Smooth muscle cell (in vitro differentiated cells): ENCODE data around the gene MAGI2. TPM values are rescaled to one million over a fixed set of nuclear protein-coding genes. Genes with fewer than 3 reads are reported as not detected.

ENCODE experiments used
- DNase-seq: peaks from one replicate; lab custom pipeline; 2025; ENCODE audit not compliant: unreplicated experiment; lab: John Stamatoyannopoulos, UW
- H2AFZ ChIP-seq: fragments of 200-600 bp; sonication (generic); 2 replicates; pipeline ENCODE4 v1.6.0; 2016; ENCODE audit warnings: antibody characterized with exemption, low read depth, mild to moderate bottlenecking
- H3F3A ChIP-seq: fragments of 200-600 bp; sonication (generic); 2 replicates; pipeline ENCODE4 v1.6.0; 2017; ENCODE audit warnings: antibody characterized with exemption, low read depth
- H3K27ac ChIP-seq: fragments of 200-600 bp; sonication (generic); 2 replicates; pipeline ENCODE4 v1.5.1; 2016; ENCODE audit warnings: low read depth, mild to moderate bottlenecking
- H3K27me3 ChIP-seq: fragments of 200-600 bp; sonication (generic); 2 replicates; pipeline ENCODE4 v1.6.1; 2016; ENCODE audit warnings: low read depth, mild to moderate bottlenecking
- H3K36me3 ChIP-seq: fragments of 200-600 bp; sonication (generic); 2 replicates; pipeline ENCODE4 v1.5.1; 2016; ENCODE audit warnings: low read depth
- H3K4me1 ChIP-seq: fragments of 200-600 bp; sonication (generic); 2 replicates; pipeline ENCODE4 v1.5.1; 2016; ENCODE audit warnings: low read depth
- H3K4me2 ChIP-seq: fragments of 200-600 bp; sonication (generic); 2 replicates; pipeline ENCODE4 v1.6.0; 2016; ENCODE audit warnings: mild to moderate bottlenecking
- H3K4me3 ChIP-seq: fragments of 200-600 bp; sonication (generic); 2 replicates; pipeline ENCODE4 v1.5.1; 2016; ENCODE audit warnings: mild to moderate bottlenecking
- H3K79me2 ChIP-seq: fragments of 200-600 bp; sonication (generic); 2 replicates; pipeline ENCODE4 v1.6.0; 2016; ENCODE audit warnings: low read depth, mild to moderate bottlenecking
- H3K9ac ChIP-seq: fragments of 200-600 bp; sonication (generic); 2 replicates; pipeline ENCODE4 v1.6.0; 2016; ENCODE audit warnings: low read depth
- H3K9me3 ChIP-seq: fragments of 200-600 bp; sonication (generic); replicated peaks from 2 replicates; pipeline ENCODE4 v1.5.1; 2016; ENCODE audit warnings: low read depth
- H4K20me1 ChIP-seq: fragments of 200-600 bp; sonication (generic); 2 replicates; pipeline ENCODE4 v1.6.0; 2016; ENCODE audit warnings: low read depth
- CTCF ChIP-seq: fragments of 200-600 bp; sonication (generic); IDR thresholded peaks from 2 replicates; pipeline ENCODE4 v1.5.1; 2017; ENCODE audit warnings: borderline replicate concordance, mild to moderate bottlenecking, antibody characterized with exemption; ENCODE audit not compliant: insufficient read depth, poor library complexity, severe bottlenecking
- WGBS: methylation state at CpG from one replicate; pipeline ENCODE4 v1.1.7; 2016; ENCODE audit warnings: low lambda C conversion rate; 5-methylcytosine and 5-hydroxymethylcytosine counted together
- polyA plus RNA-seq: library from polyadenylated mRNA; unstranded; fragments of >200 nt; fragmentation: Nextera tagmentation; extraction: Ambion mirVana; gene quantifications from 2 replicates; pipeline ENCODE4 v1.2.1, GENCODE V29; 2016
- total RNA-seq: library from RNA; depleted of rRNA; stranded (reverse); fragments of >200 nt; gene quantifications from 2 replicates; pipeline ENCODE4 v1.2.3, GENCODE V29; 2014

The MAGI2 gene
- total and polyA plus RNA-seq, 2 experiments from 2014 or later = 3.4 to 10.7 TPM

- no peak for TF ChIP-seq CTCF
- H2AFZ ChIP-seq = no peak overlapping the region
- H3K27ac ChIP-seq = no peak overlapping the region
- 73% methylated on average over 3 of the region's 3 CpGs for WGBS
- H3F3A ChIP-seq = no peaks in the 10 kb centered on the region
- H3K9ac ChIP-seq = no peak overlapping the region
- no peaks in the 10 kb centered on the region for H3K79me2 ChIP-seq
- H3K4me1 ChIP-seq = no peaks in the 10 kb centered on the region
- H4K20me1 ChIP-seq = no peaks in the 10 kb centered on the region
- no peak overlapping the region for H3K4me2 ChIP-seq
- H3K27me3 ChIP-seq = no peaks in the 10 kb centered on the region
- no peak for DNase-seq
- no peaks in the 10 kb centered on the region for H3K36me3 ChIP-seq
- no peaks in the 10 kb centered on the region for H3K9me3 ChIP-seq
- H3K4me3 ChIP-seq = no peak overlapping the region
Observed at GRCh38 chr7:78433421-78433820, 1020.0 kb downstream of the MAGI2 start.

GRCh38 chr7:78429878-78430277 lies 1023.6 kb downstream of the MAGI2 start:
- no peaks in the 10 kb centered on the region for H3F3A ChIP-seq
- no peak for DNase-seq
- TF ChIP-seq CTCF = no peak
- H4K20me1 ChIP-seq = no peaks in the 10 kb centered on the region
- no peaks in the 10 kb centered on the region for H3K27me3 ChIP-seq
- H3K4me3 ChIP-seq = no peak overlapping the region
- no peak overlapping the region for H3K4me2 ChIP-seq
- 94% methylated on average over 1 of the region's 1 CpG for WGBS
- no peak overlapping the region for H3K27ac ChIP-seq
- no peak overlapping the region for H3K9ac ChIP-seq
- no peak overlapping the region for H2AFZ ChIP-seq
- no peaks in the 10 kb centered on the region for H3K9me3 ChIP-seq
- H3K4me1 ChIP-seq = no peaks in the 10 kb centered on the region
- no peaks in the 10 kb centered on the region for H3K79me2 ChIP-seq
- no peaks in the 10 kb centered on the region for H3K36me3 ChIP-seq

- H3K4me3 ChIP-seq = no peak overlapping the region
- no peak for TF ChIP-seq CTCF
Observed at GRCh38 chr7:78427209-78427608, 1026.3 kb downstream of the MAGI2 start.

GRCh38 chr7:78420001-78420400 lies 1033.5 kb downstream of the MAGI2 start:
- no peak overlapping the region for H3K9ac ChIP-seq
- no peak overlapping the region for H3K27ac ChIP-seq
- no peak overlapping the region for H2AFZ ChIP-seq
- no peaks in the 10 kb centered on the region for H3K27me3 ChIP-seq
- no peaks in the 10 kb centered on the region for H3K79me2 ChIP-seq
- no peaks in the 10 kb centered on the region for H3K36me3 ChIP-seq
- no peak for DNase-seq
- no peaks in the 10 kb centered on the region for H3K4me1 ChIP-seq
- H4K20me1 ChIP-seq = no peaks in the 10 kb centered on the region
- H3K4me2 ChIP-seq = no peak overlapping the region
- H3F3A ChIP-seq = no peaks in the 10 kb centered on the region
- TF ChIP-seq CTCF = no peak
- no peaks in the 10 kb centered on the region for H3K9me3 ChIP-seq
- no peak overlapping the region for H3K4me3 ChIP-seq
- 81% methylated on average over 1 of the region's 1 CpG for WGBS

More at GRCh38 chr7:78427209-78427608, 1026.3 kb downstream of the MAGI2 start:
- Histone ChIP-seq H3K27ac (no peak overlapping the region), H3K36me3 (no peaks in the 10 kb centered on the region), H3K27me3 (no peaks in the 10 kb centered on the region), H3K4me1 (no peaks in the 10 kb centered on the region), H3K79me2 (no peaks in the 10 kb centered on the region), H4K20me1 (no peaks in the 10 kb centered on the region), H2AFZ (no peak overlapping the region), H3K9me3 (no peaks in the 10 kb centered on the region), H3K9ac (no peak overlapping the region), H3F3A (no peaks in the 10 kb centered on the region), H3K4me2 (no peak overlapping the region)
- WGBS = 90% methylated on average over 1 of the region's 1 CpG
- DNase-seq = no peak
